WI38 (cell line): ENCODE results near the gene ICE2.
A peak's percentile ranks its signal among the peaks of the same experiment; 100 is the strongest.

Experiments used
- H3K4me3 ChIP-seq: 2 replicates; pipeline ENCODE4 v1.5.1; 2011; ENCODE audit warnings: low read depth, mild to moderate bottlenecking, control low read depth, low read length
- CTCF ChIP-seq: IDR thresholded peaks from 2 replicates; pipeline ENCODE4 v1.5.1; 2012; ENCODE audit warnings: low read depth, mild to moderate bottlenecking, control low read depth, low read length

The ICE2 gene

GRCh38 chr15:60392986-60393790 is 85.8 kb downstream of the ICE2 start:
- H3K4me3 ChIP-seq, result peak overlapping the region; percentile 96
- no peak for TF ChIP-seq CTCF

GRCh38 chr15:60392601-60392985 is 86.3 kb downstream of the ICE2 start:
- H3K4me3 ChIP-seq, result peak overlapping the region; percentile 42
- no peak for TF ChIP-seq CTCF

GRCh38 chr15:60391722-60392315 is 87.1 kb downstream of the ICE2 start:
- peak overlapping the region; percentile 16 for H3K4me3 ChIP-seq

GRCh38 chr15:60390871-60391501 is 88.0 kb downstream of the ICE2 start:
- H3K4me3 ChIP-seq, result peak overlapping the region; percentile 16
- TF ChIP-seq CTCF, result no peak

More at GRCh38 chr15:60391722-60392315, 87.1 kb downstream of the ICE2 start:
- no peak for TF ChIP-seq CTCF

GRCh38 chr15:60390231-60390630 is 88.7 kb downstream of the ICE2 start:
- TF ChIP-seq CTCF, result no peak
- peak overlapping the region; percentile 21 for H3K4me3 ChIP-seq

- H3K4me3 ChIP-seq, result peak overlapping the region; percentile 34
- TF ChIP-seq CTCF, result no peak
These were observed 89.5 kb downstream of the ICE2 start for GRCh38 chr15:60389261-60390077.
